ENCODE data around the gene PARP12.

- TF ChIP-seq, protein P1, sequence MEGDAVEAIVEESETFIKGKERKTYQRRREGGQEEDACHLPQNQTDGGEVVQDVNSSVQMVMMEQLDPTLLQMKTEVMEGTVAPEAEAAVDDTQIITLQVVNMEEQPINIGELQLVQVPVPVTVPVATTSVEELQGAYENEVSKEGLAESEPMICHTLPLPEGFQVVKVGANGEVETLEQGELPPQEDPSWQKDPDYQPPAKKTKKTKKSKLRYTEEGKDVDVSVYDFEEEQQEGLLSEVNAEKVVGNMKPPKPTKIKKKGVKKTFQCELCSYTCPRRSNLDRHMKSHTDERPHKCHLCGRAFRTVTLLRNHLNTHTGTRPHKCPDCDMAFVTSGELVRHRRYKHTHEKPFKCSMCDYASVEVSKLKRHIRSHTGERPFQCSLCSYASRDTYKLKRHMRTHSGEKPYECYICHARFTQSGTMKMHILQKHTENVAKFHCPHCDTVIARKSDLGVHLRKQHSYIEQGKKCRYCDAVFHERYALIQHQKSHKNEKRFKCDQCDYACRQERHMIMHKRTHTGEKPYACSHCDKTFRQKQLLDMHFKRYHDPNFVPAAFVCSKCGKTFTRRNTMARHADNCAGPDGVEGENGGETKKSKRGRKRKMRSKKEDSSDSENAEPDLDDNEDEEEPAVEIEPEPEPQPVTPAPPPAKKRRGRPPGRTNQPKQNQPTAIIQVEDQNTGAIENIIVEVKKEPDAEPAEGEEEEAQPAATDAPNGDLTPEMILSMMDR (IDR thresholded peaks at IDR 0.05) = no peak
- TF ChIP-seq POLR2A (IDR thresholded peaks at IDR 0.05) = no peak
Observed at GRCh38 chr7:140015471-140015970, 47.2 kb downstream of the PARP12 start.

Measured in prostate gland (tissue), 2 donors.